ENCODE data around the gene JAK2.

JAK2 gene

DNA sequence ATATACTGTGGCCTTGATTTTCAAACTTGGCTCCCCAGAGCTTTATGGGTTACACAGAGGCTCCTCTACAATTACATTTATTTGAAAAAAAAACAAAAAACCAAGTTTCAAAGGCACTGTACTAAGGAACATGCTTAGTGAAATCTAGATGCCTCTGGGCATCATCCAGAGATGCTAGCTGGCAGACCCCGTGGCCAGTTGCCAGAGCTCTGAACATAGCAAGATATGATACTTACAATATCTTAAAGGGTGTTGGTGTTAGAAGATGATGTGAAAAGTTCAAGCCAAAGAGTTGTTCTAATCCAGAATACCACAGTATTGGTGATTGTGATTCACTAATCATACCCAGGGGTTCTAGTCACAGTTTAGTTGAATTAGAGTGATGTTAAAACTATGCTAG lies 87.8 kb downstream of the JAK2 start:
- no peaks in the 10 kb centered on the region for H3K79me2 ChIP-seq (ENCODE audit: insufficient read depth, low read length)
- H4K20me1 ChIP-seq (ENCODE audit: insufficient read depth, low read length, poor library complexity, severe bottlenecking), result no peaks in the 10 kb centered on the region
- no peak overlapping the region for H3K4me2 ChIP-seq (ENCODE audit: low read depth, low read length, poor library complexity, severe bottlenecking)
- no peaks in the 10 kb centered on the region for H3K9me3 ChIP-seq (ENCODE audit: insufficient read depth, low read depth, low read length)
- no peaks in the 10 kb centered on the region for H3F3A ChIP-seq (ENCODE audit: low read depth)
- TF ChIP-seq, protein P1, sequence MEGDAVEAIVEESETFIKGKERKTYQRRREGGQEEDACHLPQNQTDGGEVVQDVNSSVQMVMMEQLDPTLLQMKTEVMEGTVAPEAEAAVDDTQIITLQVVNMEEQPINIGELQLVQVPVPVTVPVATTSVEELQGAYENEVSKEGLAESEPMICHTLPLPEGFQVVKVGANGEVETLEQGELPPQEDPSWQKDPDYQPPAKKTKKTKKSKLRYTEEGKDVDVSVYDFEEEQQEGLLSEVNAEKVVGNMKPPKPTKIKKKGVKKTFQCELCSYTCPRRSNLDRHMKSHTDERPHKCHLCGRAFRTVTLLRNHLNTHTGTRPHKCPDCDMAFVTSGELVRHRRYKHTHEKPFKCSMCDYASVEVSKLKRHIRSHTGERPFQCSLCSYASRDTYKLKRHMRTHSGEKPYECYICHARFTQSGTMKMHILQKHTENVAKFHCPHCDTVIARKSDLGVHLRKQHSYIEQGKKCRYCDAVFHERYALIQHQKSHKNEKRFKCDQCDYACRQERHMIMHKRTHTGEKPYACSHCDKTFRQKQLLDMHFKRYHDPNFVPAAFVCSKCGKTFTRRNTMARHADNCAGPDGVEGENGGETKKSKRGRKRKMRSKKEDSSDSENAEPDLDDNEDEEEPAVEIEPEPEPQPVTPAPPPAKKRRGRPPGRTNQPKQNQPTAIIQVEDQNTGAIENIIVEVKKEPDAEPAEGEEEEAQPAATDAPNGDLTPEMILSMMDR (conservative IDR thresholded peaks at IDR 0.05; ENCODE audit: low read length), result no peak
- no peak for TF ChIP-seq EZH2phosphoT487 (IDR thresholded peaks at IDR 0.05; ENCODE audit: borderline replicate concordance)
- no peaks in the 10 kb centered on the region for H3K9me2 ChIP-seq (replicated peaks; ENCODE audit: low read depth, low read length)
- no peaks in the 10 kb centered on the region for H3K27me3 ChIP-seq (ENCODE audit: insufficient read depth, low read length, poor library complexity, severe bottlenecking)
- no peak overlapping the region for H3K9ac ChIP-seq (ENCODE audit: low read depth, low read length, poor library complexity, severe bottlenecking)
- no peak overlapping the region for H3K4me3 ChIP-seq (ENCODE audit: low read length, poor library complexity, severe bottlenecking)
- no peak overlapping the region for H2AFZ ChIP-seq (ENCODE audit: low read length)
- H3K36me3 ChIP-seq (ENCODE audit: insufficient read depth, low read length), result peaks cover 15% of the 10 kb centered on the region; the same call in 1 of the 2 replicates
- no peaks in the 10 kb centered on the region for H3K4me1 ChIP-seq (ENCODE audit: insufficient read depth, low read length, poor library complexity, severe bottlenecking)

DNA sequence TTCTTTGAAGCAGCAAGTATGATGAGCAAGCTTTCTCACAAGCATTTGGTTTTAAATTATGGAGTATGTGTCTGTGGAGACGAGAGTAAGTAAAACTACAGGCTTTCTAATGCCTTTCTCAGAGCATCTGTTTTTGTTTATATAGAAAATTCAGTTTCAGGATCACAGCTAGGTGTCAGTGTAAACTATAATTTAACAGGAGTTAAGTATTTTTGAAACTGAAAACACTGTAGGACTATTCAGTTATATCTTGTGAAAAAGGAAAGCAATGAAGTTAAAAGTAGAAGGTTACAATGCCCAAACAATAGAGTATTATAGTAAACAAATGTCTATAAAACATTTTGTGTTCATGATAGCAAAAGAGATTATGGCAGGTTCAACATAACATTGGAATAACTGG lies 88.6 kb downstream of the JAK2 start:
- no peak overlapping the region for H2AFZ ChIP-seq (ENCODE audit: low read length)
- no peaks in the 10 kb centered on the region for H3F3A ChIP-seq (ENCODE audit: low read depth)
- no peaks in the 10 kb centered on the region for H3K27me3 ChIP-seq (ENCODE audit: insufficient read depth, low read length, poor library complexity, severe bottlenecking)
- H3K36me3 ChIP-seq (ENCODE audit: insufficient read depth, low read length), result peaks cover 15% of the 10 kb centered on the region; the same call in 1 of the 2 replicates
- H3K4me1 ChIP-seq (ENCODE audit: insufficient read depth, low read length, poor library complexity, severe bottlenecking), result no peaks in the 10 kb centered on the region
- H3K4me3 ChIP-seq (ENCODE audit: low read length, poor library complexity, severe bottlenecking), result no peak overlapping the region
- H4K20me1 ChIP-seq (ENCODE audit: insufficient read depth, low read length, poor library complexity, severe bottlenecking), result no peaks in the 10 kb centered on the region
- no peak overlapping the region for H3K4me2 ChIP-seq (ENCODE audit: low read depth, low read length, poor library complexity, severe bottlenecking)
- no peaks in the 10 kb centered on the region for H3K9me3 ChIP-seq (ENCODE audit: insufficient read depth, low read depth, low read length)
- H3K9ac ChIP-seq (ENCODE audit: low read depth, low read length, poor library complexity, severe bottlenecking), result no peak overlapping the region
- no peaks in the 10 kb centered on the region for H3K9me2 ChIP-seq (replicated peaks; ENCODE audit: low read depth, low read length)
- no peaks in the 10 kb centered on the region for H3K79me2 ChIP-seq (ENCODE audit: insufficient read depth, low read length)
- TF ChIP-seq, protein P1 (conservative IDR thresholded peaks at IDR 0.05; ENCODE audit: low read length), result peak; percentile 39
- TF ChIP-seq EZH2phosphoT487 (IDR thresholded peaks at IDR 0.05; ENCODE audit: borderline replicate concordance), result no peak

DNA sequence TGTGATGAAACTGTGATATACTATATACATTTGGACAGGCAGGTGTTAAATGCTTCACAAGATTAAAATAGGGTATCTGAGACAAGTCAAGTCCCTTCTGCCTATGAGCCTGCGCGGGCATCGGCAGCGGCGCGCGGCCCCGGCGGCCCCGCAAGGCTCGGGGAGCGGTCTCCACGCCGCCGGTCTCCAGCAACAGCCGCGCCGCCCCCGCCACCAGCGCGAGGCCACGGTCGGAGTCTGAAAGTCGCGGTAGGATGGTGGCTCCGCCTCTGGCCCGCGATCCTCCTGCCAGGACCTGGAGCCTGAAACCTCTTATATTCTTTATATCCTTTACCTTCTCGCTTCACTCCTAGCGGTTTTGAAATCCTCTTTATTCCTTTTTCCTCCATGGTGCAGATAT lies 100.9 kb downstream of the JAK2 start:
- no peaks in the 10 kb centered on the region for H3K27me3 ChIP-seq (ENCODE audit: insufficient read depth, low read length, poor library complexity, severe bottlenecking)
- H3K4me1 ChIP-seq (ENCODE audit: insufficient read depth, low read length, poor library complexity, severe bottlenecking), result no peaks in the 10 kb centered on the region
- no peaks in the 10 kb centered on the region for H3K9me2 ChIP-seq (replicated peaks; ENCODE audit: low read depth, low read length)
- no peak for TF ChIP-seq EZH2phosphoT487 (IDR thresholded peaks at IDR 0.05; ENCODE audit: borderline replicate concordance)
- TF ChIP-seq, protein P1 (conservative IDR thresholded peaks at IDR 0.05; ENCODE audit: low read length), result no peak
- no peaks in the 10 kb centered on the region for H3K79me2 ChIP-seq (ENCODE audit: insufficient read depth, low read length)
- no peak overlapping the region for H3K4me2 ChIP-seq (ENCODE audit: low read depth, low read length, poor library complexity, severe bottlenecking)
- no peaks in the 10 kb centered on the region for H3K9me3 ChIP-seq (ENCODE audit: insufficient read depth, low read depth, low read length)
- no peak overlapping the region for H2AFZ ChIP-seq (ENCODE audit: low read length)
- no peaks in the 10 kb centered on the region for H4K20me1 ChIP-seq (ENCODE audit: insufficient read depth, low read length, poor library complexity, severe bottlenecking)
- no peaks in the 10 kb centered on the region for H3F3A ChIP-seq (ENCODE audit: low read depth)
- no peak overlapping the region for H3K9ac ChIP-seq (ENCODE audit: low read depth, low read length, poor library complexity, severe bottlenecking)
- peaks cover 15% of the 10 kb centered on the region for H3K36me3 ChIP-seq (ENCODE audit: insufficient read depth, low read length)
- no peak overlapping the region for H3K4me3 ChIP-seq (ENCODE audit: low read length, poor library complexity, severe bottlenecking)

All from Loucy (cell line).